Gastroesophageal sphincter (tissue), 4 donors: Measurements from ENCODE around the gene SNTG2. TPM values are rescaled to one million over a fixed set of nuclear protein-coding genes. Genes with fewer than 3 reads are reported as not detected.

Experiments used
- ATAC-seq: fragments of 150-250 bp; one replicate; pipeline ENCODE4 v1.9.1; 2016; ENCODE audit warnings: mild to moderate bottlenecking, moderate library complexity
- H3K27ac ChIP-seq, 4 donors: fragments of 200-600 bp; sonication (generic) in 3 of 4; 1 replicate in 3 of 4; 2 replicates in 1 of 4; pipeline ENCODE4 v1.5.1; 2016 to 2019
- H3K27me3 ChIP-seq: fragments of 200-600 bp; sonication (generic); one replicate; pipeline ENCODE4 v1.5.1; 2019
- H3K36me3 ChIP-seq, 2 donors: fragments of 200-600 bp; sonication (generic); one replicate each; pipeline ENCODE4 v1.5.1; 2019; ENCODE audit warnings: control low read depth in 1 of 2
- H3K4me1 ChIP-seq, 3 donors: fragments of 200-600 bp; sonication (generic); 1 replicate in 2 of 3; 2 replicates in 1 of 3; pipeline ENCODE4 v1.5.1; 2016 to 2019; ENCODE audit warnings: control low read depth in 2 of 3
- H3K4me3 ChIP-seq, 2 donors: fragments of 200-600 bp; sonication (generic); one replicate each; pipeline ENCODE4 v1.5.1; 2019; ENCODE audit warnings: mild to moderate bottlenecking in 1 of 2, moderate library complexity in 1 of 2
- H3K9me3 ChIP-seq, 3 donors: fragments of 200-600 bp; sonication (generic); one replicate each; pipeline ENCODE4 v1.5.1; 2017 to 2019; ENCODE audit warnings: control low read depth in 2 of 3
- EP300 ChIP-seq: sonication (generic); formaldehyde crosslinking; IDR thresholded peaks from one replicate; pipeline ENCODE4 v1.6.1; 2017; ENCODE audit warnings: antibody characterized with exemption, mild to moderate bottlenecking
- POLR2A ChIP-seq, 2 donors: fragments of 450-650 bp; IDR thresholded peaks; one replicate each; pipeline ENCODE4 v1.6.1; 2017; ENCODE audit warnings: antibody characterized with exemption in 2 of 2, mild to moderate bottlenecking in 2 of 2, moderate library complexity in 1 of 2
- POLR2AphosphoS5 ChIP-seq: sonication (generic); formaldehyde crosslinking; IDR thresholded peaks from one replicate; pipeline ENCODE4 v1.6.1; 2017; ENCODE audit warnings: antibody characterized with exemption
- WGBS, 2 donors: methylation state at CpG; one replicate each; pipeline ENCODE4 v1.1.5; 2018; ENCODE audit warnings: low coverage in 1 of 2; 5-methylcytosine and 5-hydroxymethylcytosine counted together
- total RNA-seq, 4 donors: library from RNA; depleted of rRNA; stranded (reverse); fragments of >200 nt; gene quantifications; one replicate each; pipeline ENCODE4 v1.1.0, GENCODE V29; 2016
- TF ChIP-seq, protein P1 (sequence below), 4 experiments: fragments of 200-600 bp in 2 of 4; fragments of 450-650 bp in 2 of 4; sonication (generic) in 1 of 4; IDR thresholded peaks; one replicate each; pipeline ENCODE4 v1.5.1; 2017 to 2019; ENCODE audit warnings: antibody characterized with exemption in 4 of 4, mild to moderate bottlenecking in 2 of 4, moderate library complexity in 2 of 4

The SNTG2 gene
- total RNA-seq, 4 donors from 2014 or later: 1.5 to 7.9 (median 4.3) TPM

DNA sequence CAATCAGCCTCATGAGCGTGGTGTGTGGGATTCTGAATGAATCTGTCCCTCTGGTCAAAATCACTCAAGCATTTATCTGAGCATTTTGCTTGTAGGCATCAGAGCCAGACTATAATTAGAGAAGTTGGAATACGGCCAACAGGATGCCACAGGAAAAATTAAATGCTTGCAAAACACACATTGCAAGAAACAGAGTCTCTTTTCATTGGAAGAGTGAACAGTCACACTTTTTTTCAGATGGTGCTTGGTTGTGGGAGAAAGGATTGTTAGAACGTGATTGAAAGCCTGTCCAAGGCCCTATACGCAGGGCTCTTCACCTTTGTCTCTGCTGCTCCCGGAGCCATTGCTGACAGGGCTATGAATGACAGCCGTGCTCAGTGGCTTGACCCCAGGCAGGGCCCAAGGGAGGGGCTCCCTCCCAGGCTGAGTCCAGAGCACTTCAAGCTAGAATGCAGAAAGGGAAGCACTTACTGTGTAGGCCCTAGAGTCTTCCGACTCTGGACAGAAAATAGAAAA lies 59.8 kb downstream of the SNTG2 start:
- no peaks in the 10 kb centered on the region for H3K9me3 ChIP-seq
- no peaks in the 10 kb centered on the region for H3K36me3 ChIP-seq
- H3K4me3 ChIP-seq: no peak overlapping the region
- WGBS, 2 donors: 31 to 49% methylated on average over 5 to 7 of the region's 7 CpGs
- TF ChIP-seq POLR2AphosphoS5 (no peak), POLR2A (IDR thresholded peaks at IDR 0.05) (no peak), EP300 (no peak)
- TF ChIP-seq, protein P1, sequence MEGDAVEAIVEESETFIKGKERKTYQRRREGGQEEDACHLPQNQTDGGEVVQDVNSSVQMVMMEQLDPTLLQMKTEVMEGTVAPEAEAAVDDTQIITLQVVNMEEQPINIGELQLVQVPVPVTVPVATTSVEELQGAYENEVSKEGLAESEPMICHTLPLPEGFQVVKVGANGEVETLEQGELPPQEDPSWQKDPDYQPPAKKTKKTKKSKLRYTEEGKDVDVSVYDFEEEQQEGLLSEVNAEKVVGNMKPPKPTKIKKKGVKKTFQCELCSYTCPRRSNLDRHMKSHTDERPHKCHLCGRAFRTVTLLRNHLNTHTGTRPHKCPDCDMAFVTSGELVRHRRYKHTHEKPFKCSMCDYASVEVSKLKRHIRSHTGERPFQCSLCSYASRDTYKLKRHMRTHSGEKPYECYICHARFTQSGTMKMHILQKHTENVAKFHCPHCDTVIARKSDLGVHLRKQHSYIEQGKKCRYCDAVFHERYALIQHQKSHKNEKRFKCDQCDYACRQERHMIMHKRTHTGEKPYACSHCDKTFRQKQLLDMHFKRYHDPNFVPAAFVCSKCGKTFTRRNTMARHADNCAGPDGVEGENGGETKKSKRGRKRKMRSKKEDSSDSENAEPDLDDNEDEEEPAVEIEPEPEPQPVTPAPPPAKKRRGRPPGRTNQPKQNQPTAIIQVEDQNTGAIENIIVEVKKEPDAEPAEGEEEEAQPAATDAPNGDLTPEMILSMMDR (IDR thresholded peaks at IDR 0.05): no peak
- H3K27ac ChIP-seq: no peak overlapping the region
- H3K4me1 ChIP-seq: no peaks in the 10 kb centered on the region
- peaks cover 4% of the 10 kb centered on the region for H3K27me3 ChIP-seq
- no peak for ATAC-seq

DNA sequence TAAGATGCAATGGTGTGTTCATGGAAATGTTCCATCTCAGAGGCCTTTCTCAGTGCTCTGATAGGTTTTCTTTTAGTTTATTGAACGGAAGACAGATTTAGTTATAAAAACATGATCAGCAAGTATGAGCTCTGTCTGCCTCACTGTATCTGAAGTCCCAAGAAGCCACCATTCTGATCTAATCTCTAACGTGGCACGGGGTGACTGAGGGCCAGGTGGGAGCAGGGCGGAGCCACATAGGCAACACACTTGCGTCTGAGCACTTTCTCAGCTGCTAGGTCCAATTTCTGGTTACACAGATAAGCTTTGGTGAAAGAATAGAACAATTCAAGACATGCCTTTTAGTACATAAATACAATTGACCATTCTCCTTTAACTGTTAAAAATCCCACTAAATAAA lies 60.4 kb downstream of the SNTG2 start:
- H3K27me3 ChIP-seq: peaks cover 4% of the 10 kb centered on the region
- TF ChIP-seq POLR2A (IDR thresholded peaks at IDR 0.05) (no peak), EP300 (no peak), POLR2AphosphoS5 (no peak)
- TF ChIP-seq, protein P1 (IDR thresholded peaks at IDR 0.05): no peak
- no peaks in the 10 kb centered on the region for H3K36me3 ChIP-seq
- WGBS, 2 donors: 66 to 86% methylated on average over 2 to 5 of the region's 5 CpGs
- H3K4me1 ChIP-seq: no peaks in the 10 kb centered on the region
- no peak for ATAC-seq
- H3K4me3 ChIP-seq: no peak overlapping the region
- no peaks in the 10 kb centered on the region for H3K9me3 ChIP-seq
- H3K27ac ChIP-seq: no peak overlapping the region

DNA sequence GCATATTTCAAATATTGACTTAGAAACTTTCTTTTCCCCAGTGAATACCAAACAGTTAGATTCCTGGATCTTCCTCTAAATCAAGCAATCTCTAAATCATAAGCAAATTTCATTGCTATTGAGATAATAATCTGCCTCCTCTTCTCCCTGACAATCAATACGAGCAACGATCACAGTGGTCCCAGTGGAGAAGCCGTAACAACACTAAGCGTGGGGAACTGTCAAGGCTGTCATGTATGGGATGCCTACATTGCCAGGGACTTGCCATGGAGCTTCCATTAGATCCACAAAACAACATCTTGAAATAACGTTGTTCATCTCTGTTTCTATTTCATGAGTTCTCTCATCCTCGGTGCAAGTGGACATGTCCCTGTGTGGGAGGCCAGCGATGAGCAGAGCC lies 61.3 kb downstream of the SNTG2 start:
- Histone ChIP-seq H3K9me3 (no peaks in the 10 kb centered on the region), H3K36me3 (no peaks in the 10 kb centered on the region), H3K4me3 (no peak overlapping the region), H3K27ac (no peak overlapping the region), H3K4me1 (no peaks in the 10 kb centered on the region), H3K27me3 (peaks cover 4% of the 10 kb centered on the region)
- 80 to 93% methylated on average over 2 to 5 of the region's 7 CpGs for WGBS, 2 donors
- TF ChIP-seq EP300 (no peak), POLR2A (IDR thresholded peaks at IDR 0.05) (no peak), POLR2AphosphoS5 (no peak)
- TF ChIP-seq, protein P1 (IDR thresholded peaks at IDR 0.05): no peak
- ATAC-seq: no peak

DNA sequence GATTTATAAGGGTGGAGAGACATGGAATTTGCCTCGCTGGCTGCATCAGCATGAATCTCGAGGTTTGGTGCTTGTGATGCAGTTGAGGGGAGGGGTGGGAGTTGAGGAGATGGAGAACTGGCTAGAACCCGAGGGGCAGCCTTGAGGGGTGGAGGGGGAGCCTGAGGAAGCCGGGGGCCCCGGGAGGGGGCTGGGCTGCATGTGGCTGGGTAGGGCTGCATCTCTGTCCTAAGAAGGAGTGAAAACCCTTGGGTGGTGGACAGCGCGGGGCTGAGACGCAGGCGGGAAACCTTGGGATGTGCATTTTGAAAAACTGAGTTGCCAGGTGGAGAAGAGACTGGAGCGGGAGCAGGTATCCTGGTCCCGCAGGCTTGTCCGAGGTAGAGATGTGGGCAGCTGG lies 64.2 kb downstream of the SNTG2 start:
- Histone ChIP-seq H3K27ac (no peak overlapping the region), H3K4me3 (no peak overlapping the region), H3K36me3 (no peaks in the 10 kb centered on the region), H3K9me3 (no peaks in the 10 kb centered on the region), H3K27me3 (no peaks in the 10 kb centered on the region), H3K4me1 (no peaks in the 10 kb centered on the region)
- WGBS, 2 donors: 80% methylated on average over 2 to 10 of the region's 12 CpGs
- ATAC-seq: no peak
- TF ChIP-seq EP300 (no peak), POLR2A (IDR thresholded peaks at IDR 0.05) (no peak), POLR2AphosphoS5 (no peak)
- TF ChIP-seq, protein P1 (IDR thresholded peaks at IDR 0.05): no peak

DNA sequence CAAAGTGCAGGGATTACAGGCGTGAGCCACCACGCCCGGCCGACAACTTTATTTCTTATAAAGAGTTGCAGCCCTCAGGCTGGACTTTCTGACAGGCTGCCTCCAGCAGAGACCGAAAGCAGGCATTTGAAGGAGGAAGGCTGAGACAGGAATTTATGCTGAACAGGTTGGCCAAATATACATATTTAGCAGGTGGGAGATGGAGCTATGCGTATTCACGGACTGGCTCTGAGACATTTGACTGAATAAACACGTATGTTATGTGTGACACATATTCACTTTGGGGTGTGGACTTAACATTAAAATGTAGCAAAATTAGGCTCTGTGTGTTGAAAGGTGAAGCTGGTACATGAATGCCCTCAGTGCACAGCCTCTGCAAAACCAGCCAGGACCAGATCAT lies 65.9 kb downstream of the SNTG2 start:
- 81 to 96% methylated on average over 4 of the region's 8 CpGs for WGBS, 2 donors

More for the DNA sequence above, 65.9 kb downstream of the SNTG2 start:
- Histone ChIP-seq H3K36me3 (no peaks in the 10 kb centered on the region), H3K4me3 (no peak overlapping the region), H3K27ac (no peak overlapping the region), H3K27me3 (no peaks in the 10 kb centered on the region), H3K4me1 (no peaks in the 10 kb centered on the region), H3K9me3 (no peaks in the 10 kb centered on the region)
- TF ChIP-seq POLR2A (IDR thresholded peaks at IDR 0.05) (no peak), EP300 (no peak), POLR2AphosphoS5 (no peak)
- TF ChIP-seq, protein P1 (IDR thresholded peaks at IDR 0.05): no peak
- ATAC-seq: no peak
